HG03103 (cell line): ENCODE data around the gene COMTD1.

ENCODE experiments used
- ATAC-seq: cut with Tn5 transposase; IDR thresholded peaks from one replicate; pipeline ENCODE4 v1.9.1; 2021; ENCODE audit warnings: low read depth; ENCODE audit not compliant: unreplicated experiment

The COMTD1 gene

DNA sequence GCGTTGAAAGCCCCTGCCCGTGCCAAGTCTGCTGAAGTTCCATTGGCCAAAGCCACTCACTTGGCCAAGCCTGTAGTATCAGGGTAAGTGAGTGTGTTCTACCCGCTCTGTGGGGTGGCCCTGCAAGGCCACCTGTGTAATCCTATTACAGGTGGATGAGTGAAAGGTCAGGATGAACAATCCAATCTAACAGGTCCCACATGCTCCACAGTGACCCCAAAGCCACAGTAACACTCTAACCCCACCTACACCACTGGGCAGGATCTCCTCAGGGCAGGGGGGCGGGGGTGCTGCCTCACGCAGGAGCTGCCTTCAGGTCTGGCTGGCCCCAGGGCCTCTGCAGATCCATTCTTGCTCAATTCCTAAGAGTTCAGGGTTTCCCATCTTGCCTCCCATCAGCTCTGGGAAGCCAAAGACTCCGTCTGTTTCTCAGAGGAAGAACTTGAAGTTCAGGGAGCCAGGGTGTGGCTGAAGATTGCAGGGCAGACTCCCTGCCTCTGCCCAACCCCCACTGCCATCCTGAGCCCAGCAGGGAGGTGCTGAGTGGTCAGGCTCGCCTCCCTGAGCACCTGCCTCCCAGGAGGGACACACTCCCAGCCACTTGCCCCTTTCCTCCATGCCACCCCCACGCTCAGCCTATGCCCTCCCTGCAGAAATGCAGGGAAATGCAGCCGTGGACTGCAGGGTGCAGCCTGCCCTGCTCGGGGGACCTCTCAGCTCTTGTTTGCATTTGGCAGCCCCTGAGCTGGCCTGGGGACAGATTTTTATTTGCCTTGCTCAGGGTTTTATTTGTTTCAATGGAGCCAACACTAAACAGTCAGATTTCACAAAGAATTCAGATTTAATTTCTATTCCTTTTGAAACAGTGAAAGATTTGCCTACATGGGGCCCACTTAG lies 9.8 kb upstream of the COMTD1 start:
- no peak for ATAC-seq

DNA sequence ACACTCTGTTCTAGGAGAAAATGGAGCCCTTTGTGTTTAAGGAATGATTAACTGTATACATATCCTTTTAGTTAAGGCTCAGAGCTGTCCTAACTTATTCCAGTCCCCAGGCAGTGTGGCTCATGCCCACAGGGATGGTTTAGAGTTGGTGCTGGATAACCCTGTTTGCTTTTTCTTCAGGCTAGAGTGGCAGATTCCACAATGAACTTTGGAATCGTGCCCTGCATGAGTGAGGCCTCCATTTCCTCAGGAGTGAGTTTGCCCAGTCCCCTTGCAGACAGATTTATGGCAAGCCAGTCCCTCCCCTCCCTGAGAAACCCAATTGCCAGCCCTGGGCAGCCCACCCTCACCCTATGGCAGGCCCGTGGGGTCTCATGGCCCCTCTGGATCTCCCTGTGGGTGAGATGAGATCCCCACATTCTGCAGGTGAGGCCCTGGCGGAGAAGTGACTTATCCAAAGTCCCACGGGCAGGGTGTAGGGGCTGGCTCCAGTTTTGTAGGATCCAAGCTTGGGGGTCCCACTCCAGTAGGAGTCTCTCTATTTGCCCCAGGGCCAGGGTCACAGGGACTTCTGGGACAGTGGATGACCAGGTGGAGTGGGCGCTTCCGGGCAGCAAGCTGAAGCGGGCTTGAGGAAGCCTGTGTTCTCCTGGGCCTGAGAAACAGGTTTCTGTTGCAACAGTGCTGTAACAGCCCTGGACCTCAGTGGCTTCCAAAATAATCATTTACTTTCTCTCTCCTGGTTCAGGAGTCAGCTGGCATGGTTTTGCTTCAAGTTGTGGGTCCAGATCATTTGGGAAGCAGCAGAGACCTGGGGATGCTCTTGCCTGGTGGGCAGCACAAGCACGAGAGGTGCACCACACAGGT lies 9.0 kb upstream of the COMTD1 start:
- no peak for ATAC-seq

DNA sequence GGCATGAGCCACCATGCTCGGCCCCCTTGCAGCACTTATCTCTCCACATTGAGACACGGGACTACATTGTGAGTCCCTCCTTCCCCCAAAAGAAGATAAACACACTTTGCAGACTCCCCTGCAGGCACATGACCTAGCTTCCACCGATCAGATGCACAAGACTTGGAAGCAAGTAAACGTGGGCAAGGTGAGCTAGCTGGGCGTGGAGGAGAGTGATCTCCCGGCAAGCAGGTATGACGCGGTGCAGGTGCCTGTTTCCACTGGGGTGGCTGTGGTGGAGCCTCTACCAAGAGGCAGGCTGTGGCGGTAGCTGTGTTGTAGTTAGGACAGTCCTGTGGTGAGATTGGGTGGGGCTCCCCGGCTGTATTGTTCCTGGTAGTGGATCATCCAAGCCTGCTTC lies 7.7 kb upstream of the COMTD1 start:
- ATAC-seq, result no peak

DNA sequence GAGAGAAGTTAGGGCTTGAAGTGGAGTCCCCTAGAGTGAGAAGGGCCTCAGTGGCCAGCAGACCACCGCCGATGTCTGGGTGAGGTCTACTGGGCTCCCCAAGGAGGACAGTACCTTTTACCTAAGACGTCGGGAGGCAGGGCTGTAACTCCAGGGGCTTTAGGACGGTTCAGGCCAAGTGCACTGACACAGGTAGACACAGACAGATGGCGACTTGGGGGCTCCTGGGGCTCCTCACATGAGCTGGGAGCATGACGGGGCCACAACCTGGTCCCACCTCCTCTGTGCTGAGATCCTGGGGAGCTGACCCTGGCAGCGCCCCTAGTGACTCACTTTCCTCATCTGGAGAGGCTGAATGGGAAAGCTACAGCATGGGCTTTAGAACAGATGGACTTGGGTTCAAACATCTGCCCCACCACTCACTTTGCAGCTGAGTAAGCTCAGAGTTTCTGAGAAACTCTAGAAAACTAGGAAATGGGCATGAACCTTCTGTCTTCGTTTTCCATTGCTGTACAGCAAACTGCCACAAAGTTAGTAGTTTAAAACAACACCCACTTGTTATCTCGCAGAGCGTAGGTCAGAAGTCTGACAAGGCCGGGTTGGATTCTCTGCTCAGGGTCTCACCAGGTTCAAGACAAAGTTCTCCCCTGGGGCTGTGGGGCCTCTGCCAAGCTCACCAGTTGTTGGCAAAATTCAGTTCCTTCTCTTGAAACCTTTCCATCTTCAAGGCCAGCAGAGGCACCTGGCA lies 4.7 kb upstream of the COMTD1 start:
- no peak for ATAC-seq

DNA sequence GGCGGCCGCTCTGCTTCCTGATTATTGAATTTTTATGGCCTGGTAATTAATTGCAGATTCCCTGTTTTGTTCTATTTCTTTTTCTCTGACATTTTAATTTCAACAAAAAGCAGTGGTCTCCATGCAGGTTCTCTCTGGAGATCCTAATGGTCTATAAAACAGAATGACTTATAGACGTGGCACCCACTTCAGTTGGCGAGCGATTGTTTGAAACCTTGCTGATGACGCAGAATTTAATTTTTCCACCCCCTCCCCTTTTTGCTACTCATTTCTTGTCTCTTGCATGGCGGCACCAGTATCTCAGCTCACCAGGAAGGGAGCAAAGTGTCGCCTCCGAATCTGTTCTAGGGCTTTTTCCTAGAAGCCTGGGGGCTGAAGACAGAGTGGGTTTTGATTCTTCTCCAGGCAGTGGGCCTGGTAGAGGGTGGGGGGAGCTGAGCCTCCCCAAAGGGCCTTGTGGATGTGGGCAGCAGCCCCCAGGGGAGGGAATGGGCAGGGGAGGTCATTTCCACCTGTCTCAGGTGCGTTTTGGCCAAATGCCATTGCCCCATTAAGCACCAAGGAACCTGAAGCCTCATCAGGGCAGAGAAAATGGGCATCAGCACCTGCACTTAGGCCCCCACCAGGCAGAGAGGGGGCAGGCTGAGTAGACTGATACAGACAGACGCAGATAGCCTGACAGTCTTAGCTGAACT lies 3.5 kb upstream of the COMTD1 start:
- no peak for ATAC-seq

DNA sequence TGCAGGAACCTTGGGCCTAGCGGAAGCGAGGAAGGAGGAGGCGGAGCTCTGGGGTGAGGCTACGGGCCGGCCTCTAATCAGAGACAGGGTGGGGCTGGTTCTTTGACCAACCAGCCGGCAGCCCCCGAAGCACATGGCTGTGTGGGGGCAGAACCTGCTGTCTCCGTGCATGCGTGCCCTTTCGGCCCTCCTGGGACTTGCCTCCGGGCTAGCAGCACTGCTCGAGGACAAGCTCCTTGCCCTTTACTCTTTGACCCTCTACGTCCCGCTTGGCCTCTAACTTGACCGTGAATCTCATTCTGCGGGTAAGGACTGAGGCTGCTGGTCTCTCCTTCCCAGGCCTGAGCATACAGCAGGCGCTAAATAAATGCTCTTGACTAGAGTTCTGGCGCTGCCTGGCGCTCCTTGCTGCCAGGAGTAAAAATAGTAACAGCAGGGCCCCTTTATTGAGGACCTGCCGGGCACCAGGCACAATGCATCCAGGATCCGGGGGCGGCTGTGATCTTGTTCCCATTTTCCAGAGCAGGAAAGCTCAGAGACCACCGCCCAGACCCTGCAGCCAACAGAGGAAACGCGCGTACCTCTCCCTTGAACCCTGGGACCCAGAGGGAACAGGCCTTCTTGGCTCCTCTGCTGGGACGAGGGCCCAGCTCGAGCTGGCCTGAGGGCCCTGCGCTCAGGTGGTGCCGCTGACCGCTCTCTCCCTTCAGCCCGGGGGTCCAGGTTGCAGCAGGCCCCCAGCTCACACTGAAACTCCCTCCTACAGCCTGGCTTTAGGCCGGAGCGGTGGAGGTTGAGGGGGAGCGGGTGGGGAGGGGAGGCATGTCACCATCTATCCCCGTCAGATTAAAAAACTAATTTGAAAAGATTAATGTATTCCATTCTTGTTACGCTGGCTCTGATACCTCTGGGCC lies 2.7 kb upstream of the COMTD1 start:
- no peak for ATAC-seq

DNA sequence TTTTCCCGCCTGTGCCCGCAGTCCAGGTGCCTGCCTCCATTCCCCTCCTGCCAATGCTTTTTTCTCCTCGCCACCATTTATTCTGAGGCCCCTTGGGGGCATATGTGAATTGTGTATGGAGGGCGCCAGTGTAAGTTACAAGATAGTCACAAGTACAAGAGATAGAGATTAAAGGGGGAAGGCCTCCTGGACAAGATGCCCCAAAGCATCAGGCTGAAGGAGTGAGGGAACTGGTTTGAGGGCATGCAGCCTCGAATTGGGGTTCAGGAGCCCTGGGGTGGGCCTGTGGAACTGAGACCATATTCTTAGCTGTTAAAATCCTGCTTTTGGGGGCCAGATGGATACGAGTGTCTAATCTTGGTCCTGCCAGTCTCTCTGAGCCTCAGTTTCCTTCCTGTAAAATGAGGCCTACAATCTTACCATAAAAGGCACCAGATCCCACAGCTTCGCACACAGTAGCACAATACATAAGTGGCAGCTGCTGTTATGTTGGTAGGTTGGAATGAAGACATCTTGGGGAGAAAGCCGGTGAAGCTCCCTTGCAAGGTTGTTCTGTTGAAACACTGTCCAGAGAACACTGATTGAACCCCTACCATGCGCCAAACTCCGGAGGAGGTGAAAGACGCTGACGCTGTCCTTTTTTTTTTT lies 545 bp upstream of the COMTD1 start:
- no peak for ATAC-seq

DNA sequence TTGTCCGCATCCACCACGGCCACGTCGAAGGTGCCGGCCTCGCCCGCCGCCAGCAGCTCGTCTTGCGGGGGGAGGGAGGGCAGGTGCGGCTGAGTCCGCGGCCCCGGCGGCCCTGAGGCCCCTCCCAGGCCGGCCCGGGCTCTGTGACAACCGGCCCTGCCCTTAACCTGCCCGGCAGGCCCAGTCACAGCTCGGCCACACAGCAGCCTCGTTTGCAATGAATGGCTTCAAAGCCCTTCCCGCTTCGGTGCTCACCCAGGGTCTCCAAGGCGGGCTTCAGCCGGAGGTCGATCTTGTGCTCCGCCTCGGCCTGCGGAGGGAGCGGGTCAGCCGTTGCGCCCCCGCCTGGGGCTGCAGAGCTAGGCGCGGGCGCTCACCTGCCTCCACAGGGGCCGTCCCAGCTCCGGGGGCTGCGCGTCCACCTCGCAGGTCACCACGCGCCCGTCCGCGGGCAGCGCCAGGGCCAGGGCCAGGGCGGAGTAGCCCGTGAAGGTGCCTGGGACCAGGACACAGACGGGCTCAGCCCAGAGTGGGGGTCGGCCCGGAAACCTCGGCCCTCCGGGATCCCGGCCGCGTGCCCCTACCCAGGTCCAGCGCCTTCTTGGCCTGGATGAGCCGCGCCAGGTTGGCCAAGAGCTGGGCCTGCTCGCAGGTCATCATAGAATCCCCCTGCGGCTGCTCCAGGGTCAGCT lies 928 bp downstream of the COMTD1 start:
- ATAC-seq, result peak; percentile 8

DNA sequence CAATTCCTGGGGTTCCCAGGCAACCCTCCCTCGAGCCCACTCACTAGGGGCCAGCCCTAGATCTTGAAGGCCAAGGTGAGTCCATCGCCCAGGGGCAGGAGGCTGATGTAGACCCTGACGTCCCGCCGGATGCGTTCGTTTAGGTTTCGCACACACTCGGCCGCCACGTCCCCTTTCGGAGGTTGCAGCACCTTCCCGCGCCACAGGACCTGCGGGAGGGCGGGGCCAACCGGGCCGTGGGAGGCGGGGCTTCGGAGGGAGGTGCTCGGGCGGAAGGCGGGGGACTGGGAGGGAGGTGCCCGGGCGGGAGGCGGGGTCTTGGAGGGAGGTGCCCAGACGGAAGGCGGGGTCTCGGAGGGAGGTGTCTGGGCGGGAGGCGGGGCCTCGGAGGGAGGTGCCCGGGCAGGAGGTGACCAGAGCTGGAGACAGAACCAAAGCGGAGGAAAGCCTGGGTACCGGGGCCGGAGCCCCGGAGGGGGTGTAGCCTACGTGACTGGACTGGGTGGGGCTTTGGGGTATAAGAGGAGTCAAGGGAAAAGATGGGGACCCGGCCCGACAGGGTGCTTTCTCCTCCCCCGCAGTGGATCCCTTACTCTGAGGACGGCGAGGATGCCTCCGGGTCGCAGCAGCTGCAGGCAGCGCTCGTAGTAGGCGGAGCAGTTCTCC lies 1.6 kb downstream of the COMTD1 start:
- ATAC-seq, result peak; percentile 45

DNA sequence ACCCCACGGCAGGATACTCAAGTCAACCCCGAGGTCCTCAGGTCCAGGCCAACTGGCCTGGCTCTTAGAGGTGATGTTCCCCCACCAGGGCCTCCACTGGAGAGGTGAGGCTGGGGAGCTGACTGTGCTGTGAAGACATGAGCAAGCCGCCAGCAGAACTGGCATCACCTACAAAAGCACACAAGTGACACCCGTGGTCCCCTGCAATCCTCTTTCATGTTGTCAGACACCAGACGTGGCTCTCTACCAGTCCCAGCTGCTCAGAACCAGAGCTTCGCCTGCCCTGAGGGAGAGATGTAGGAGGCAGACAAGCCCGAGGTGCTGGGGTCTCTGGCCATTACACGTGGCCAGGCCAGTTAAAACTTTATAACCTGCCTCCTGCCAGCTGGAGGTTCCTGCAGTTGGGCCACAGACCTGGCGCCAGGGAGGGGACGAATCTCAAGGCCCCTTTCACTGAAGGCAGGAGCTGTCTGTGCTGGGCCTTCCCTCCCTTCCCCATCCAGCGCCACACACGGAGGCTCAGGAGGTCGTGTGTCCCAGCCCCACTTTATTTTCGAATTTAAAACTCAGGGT lies 2.2 kb downstream of the COMTD1 start:
- ATAC-seq, result no peak

DNA sequence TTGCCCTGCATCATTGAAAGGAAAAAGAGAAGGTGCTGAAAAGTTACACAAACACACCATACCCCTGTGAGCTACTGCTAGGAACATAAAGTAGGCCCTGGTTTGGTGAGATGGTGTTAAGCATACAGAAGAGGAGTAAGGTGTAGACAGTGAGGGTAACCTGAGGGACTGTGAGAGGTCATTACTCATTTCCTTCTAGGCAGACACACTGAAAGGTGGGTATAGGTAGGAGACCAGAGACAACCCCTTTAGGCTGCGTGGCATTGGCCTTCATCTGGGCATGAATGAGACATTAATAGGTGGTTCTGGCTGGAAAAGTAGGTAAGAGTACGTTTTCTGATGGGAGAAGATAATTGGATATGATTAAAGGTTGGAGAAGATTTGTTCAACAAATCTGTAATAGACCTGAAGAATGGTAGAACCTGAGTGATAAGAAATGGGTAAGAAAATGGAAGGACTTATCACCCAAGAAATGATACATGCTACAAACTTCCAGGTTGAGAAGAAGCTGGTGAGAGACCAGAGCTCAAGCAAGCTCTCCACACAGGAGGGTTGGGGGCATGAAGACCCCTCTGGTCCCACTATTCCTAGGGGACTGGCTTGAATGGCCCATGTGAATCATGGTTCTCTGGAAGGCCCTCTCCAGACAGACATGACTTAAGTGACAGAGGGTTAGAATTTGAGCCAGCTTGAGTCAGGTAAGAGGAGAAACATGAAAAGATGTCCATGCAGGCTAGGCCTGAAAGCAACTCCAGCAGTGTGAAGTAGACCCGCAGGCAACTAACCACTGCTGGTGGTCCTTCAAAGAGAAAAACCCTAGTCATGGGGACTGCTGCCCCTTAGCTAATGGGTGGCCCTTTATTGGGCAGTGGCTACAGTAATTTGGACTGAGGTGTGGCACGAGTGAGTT lies 3.8 kb downstream of the COMTD1 start:
- no peak for ATAC-seq

DNA sequence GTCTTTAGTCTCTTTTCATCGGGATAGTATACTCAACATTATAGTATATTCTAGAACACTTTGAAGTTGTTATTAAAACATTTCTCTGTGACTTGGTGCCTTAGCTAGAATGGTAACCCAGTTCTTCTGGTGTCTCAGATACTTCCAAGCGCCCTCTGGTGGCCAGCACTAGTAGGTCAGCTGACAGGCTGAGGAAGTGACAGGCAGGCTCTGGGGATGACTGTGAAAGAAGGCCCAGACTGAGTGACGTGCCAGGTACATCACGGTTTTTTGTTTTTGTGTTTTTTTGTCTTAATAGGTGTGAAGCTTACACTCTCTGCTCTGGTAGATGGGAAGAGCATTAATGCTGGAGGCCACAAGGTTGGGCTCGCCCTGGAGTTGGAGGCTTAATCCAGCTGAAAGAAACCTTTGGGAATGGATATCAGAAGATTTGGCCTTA lies 5.1 kb downstream of the COMTD1 start:
- peak; percentile 32 for ATAC-seq

DNA sequence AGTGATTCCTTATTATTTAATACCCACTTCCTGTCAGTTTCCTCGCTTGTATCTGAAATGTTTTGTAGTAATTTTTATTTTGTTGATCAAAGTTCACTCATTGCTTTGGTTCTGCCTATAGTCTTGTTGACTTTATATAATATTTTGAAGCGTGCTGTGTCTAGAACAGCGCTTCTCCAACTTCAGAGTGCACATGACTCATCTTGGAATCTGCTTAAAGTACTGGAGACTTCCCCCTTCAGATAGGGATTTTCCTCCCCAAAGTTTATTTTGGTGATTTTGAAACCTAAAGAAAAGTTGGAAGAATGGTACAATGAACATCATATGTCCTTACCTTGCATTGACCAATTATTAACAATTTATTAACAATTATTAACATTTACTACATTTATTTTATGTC lies 5.8 kb downstream of the COMTD1 start:
- ATAC-seq, result no peak

DNA sequence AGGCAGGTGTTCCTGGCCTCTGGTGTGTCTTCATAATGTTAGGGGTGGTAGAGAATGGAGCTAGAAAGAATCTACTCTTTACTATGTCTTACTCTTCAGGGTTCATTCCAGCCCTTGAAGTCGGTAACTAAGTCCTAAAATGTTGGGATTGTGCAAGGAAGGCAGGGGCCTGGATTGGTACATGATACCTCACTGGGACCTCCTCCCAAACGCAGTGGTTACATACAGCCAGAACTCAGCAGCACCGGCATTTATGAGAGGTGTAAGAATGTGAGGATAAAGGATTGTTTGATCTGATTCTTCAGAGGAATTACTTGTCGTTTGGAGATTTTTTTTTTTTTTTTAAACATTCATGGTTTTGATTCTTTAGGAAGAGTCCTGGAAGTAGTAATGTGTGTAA lies 6.9 kb downstream of the COMTD1 start:
- no peak for ATAC-seq

DNA sequence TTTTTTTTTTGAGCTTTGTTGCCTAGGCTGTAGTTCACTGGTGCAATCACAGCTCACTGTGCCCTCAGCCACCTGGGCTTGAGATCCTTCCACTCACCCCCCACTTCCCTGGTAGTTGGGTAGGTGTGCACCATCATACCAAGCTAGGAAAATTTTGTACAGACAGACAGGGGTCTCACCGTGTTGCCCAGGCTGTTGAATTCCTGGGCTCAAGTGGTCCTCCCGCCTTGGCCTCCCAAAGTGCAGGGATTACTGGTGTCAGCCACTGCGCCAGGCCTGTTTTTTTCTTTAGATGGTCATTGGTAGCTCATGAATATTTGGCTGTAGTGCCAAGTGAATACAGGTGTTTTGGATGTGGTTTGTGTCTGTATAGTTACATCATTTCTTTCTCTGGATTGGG lies 7.5 kb downstream of the COMTD1 start:
- ATAC-seq, result no peak

DNA sequence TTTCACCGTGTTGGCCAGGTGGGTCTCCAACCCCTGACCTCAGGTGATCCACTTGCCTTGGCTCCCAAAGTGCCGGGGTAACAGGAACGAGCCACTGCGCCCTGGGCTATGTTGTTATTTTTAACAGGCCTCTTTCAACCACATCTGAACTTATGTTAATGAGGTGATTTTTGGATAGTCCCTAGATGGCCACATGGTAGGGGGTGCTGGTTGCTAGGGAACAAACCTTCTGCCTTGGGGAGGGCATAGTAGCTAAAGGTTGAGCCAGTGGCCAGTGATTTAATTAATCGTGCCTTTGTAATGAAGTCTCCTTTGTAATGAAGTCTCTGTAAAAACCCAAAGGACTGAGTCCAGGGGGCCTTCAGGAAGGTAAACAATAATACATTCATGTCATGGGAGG lies 9.1 kb downstream of the COMTD1 start:
- no peak for ATAC-seq
